Femur (tissue), 1 donor: ENCODE measurements around the gene CXCR2.
"Not testable (repeated sequence)": the region's sequence is repeated elsewhere in the genome, so short reads cannot be mapped to it uniquely, and the experiment has no call there.

Experiments
- DNase-seq: peaks from one replicate; pipeline ENCODE4 v3.0.0-alpha.2; 2017

The CXCR2 gene

GRCh38 chr2:218125626-218126080 is at the start of gene CXCR2:
CXCR2 (plus strand) TSS chr2:218126028; CDS start chr2:218134802, 8,774 bp downstream.
- DNase-seq, result no peak

GRCh38 chr2:218077464-218078216 is 48.2 kb upstream of the CXCR2 start:
- no peak for DNase-seq

GRCh38 chr2:218079943-218080913 is 45.6 kb upstream of the CXCR2 start:
- no peak for DNase-seq

GRCh38 chr2:218081063-218081462 is 44.8 kb upstream of the CXCR2 start:
- DNase-seq, result no peak

- DNase-seq, result no peak
These were observed 44.1 kb upstream of the CXCR2 start for GRCh38 chr2:218081695-218082094.

- DNase-seq, result no peak
These were observed 43.1 kb upstream of the CXCR2 start for GRCh38 chr2:218082586-218083351.

GRCh38 chr2:218083352-218083676 is 42.5 kb upstream of the CXCR2 start:
- no peak for DNase-seq

- DNase-seq, result no peak
These were observed 39.4 kb upstream of the CXCR2 start for GRCh38 chr2:218086478-218086877.

- DNase-seq, result no peak
These were observed 36.6 kb upstream of the CXCR2 start for GRCh38 chr2:218089259-218089658.

GRCh38 chr2:218091746-218092145 is 34.1 kb upstream of the CXCR2 start:
- no peak for DNase-seq

- no peak for DNase-seq
These were observed 31.9 kb upstream of the CXCR2 start for GRCh38 chr2:218093879-218094278.

- no peak for DNase-seq
These were observed 30.0 kb upstream of the CXCR2 start for GRCh38 chr2:218095853-218096252.

- no peak for DNase-seq
These were observed 27.9 kb upstream of the CXCR2 start for GRCh38 chr2:218097975-218098374.

- DNase-seq, result not testable (repeated sequence)
These were observed 17.0 kb upstream of the CXCR2 start for GRCh38 chr2:218108834-218109233.

GRCh38 chr2:218121789-218122188 is 4.0 kb upstream of the CXCR2 start:
- DNase-seq, result not testable (repeated sequence)

- DNase-seq, result not testable (repeated sequence)
These were observed 3.5 kb upstream of the CXCR2 start for GRCh38 chr2:218122286-218122685.

GRCh38 chr2:218123986-218124385 is 1.8 kb upstream of the CXCR2 start:
- DNase-seq, result no peak

GRCh38 chr2:218125095-218125494 is 733 bp upstream of the CXCR2 start:
- DNase-seq, result no peak

GRCh38 chr2:218127929-218128455 is 2.2 kb downstream of the CXCR2 start:
- DNase-seq, result no peak

- DNase-seq, result no peak
These were observed 3.1 kb downstream of the CXCR2 start for GRCh38 chr2:218128781-218129457.

- DNase-seq, result no peak
These were observed 3.8 kb downstream of the CXCR2 start for GRCh38 chr2:218129458-218130135.

- DNase-seq, result no peak
These were observed 4.5 kb downstream of the CXCR2 start for GRCh38 chr2:218130377-218130776.
